Stimulated activated CD8-positive, alpha-beta memory T cell treated with anti-CD3 and anti-CD28 coated beads, Interleukin-4, amount 100 ng/mL, for 1 hour (primary cell): Measurements from ENCODE around the gene AIFM3.
"Not testable (repeated sequence)": the region's sequence is repeated elsewhere in the genome, so short reads cannot be mapped to it uniquely, and the experiment has no call there.

Experiments used
- DNase-seq, 2 donors: peaks; one replicate each; pipeline ENCODE4 v3.0.0-alpha.2; 2020; ENCODE audit warnings: low read depth in 2 of 2, low spot score in 1 of 2

Gene AIFM3

DNA sequence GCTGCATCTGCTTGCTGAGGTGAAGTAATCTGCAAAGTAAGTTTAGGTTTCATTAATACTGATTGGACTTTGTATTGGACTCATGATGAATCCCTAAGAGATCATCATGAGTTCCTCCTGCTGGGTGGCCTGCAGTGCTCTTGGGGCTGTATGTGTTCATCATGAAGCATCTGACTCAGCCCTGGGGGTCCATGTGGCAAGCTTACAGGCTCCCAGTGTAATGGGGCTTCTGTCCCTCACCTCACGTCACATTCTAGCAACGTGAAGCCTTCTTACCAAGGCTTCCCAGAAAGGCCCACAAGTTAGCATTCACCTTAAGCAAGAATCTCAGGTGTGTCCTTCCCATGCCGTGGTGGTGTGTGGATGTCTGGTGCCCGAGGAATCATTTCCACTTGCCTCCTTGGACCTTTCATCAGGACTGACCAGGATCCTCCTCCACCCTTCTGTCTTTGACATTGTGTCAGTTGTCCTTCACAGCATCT lies 26.1 kb upstream of the AIFM3 start:
- DNase-seq, result no peak

- DNase-seq, result not testable (repeated sequence)
Measured at GRCh38 chr22:20942203-20942902, 24.7 kb upstream of the AIFM3 start.

DNA sequence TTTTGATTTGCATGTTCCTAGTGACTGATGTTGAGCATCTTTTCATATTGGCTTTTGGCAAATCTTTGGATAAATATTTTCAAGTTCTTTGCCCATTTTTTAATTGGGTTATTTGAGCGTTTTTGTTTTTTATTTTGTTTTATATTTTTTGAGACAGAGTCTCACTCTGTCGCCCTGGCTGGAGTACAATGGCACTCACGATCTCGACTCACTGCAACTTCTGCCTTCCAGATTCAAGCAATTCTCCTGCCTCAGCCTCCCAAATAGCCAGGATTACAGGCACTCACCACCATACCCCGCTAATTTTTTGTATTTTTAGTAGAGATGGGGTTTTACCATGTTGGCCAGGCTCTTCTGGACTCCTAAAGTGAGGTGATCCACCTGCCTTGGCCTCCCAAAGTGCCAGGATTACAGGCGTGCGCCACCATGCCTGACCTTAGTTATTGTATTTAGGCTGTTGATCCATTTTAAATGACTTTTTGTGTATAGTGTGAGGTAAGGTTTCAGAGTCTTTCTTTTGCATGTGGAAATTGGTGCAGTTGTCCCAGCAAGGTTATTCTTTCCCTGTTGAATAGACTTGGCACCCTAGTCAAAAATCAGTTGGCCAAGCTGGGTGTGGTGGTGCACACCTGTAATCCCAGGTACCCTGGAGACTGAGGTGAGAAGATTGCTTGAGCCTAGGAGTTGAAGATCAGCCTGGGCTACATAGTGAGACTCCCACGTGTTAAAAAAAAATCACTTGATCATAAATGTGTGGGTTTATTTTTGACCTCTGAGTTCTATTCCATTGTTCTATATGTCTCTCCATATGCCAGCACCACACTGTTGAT lies 23.7 kb upstream of the AIFM3 start:
- DNase-seq, result no peak

DNA sequence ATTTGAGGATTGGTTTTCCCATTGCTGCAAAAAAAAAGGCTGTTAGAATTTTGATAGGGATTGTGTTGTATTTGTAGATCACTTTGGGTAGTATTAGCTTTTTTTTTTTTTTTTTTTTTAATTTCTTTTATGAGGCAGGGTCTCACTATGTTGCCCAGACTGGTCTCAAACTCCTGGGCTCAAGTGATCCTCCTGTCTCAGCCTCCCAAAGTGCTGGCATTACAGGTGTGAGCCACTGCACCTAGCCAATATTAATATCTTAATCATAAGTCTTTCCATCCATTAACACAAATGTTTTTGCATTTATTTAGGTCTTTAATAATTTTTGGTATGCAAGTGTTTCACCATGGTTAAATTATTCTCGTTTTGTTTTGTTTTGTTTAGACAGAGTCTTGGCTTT lies 23.0 kb upstream of the AIFM3 start:
- DNase-seq, result no peak

DNA sequence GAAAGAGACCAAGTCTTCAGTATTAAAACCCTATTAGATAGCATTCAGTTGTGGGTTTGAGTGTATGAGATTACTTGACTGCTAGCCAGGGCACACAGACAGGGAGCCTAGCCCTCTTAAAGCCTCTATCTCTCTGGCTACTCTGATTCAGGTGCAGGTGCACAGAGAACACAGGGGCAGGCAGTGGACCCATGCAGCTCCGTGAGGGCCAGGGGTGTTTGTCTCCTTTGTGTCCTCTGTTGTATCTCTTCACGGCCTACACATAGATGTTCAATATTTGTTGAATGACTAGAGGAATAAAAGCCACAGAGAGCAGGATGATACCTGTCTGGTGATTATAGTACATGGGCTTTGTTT lies 21.5 kb upstream of the AIFM3 start:
- DNase-seq, result no peak

GRCh38 chr22:20946080-20946986 lies 20.7 kb upstream of the AIFM3 start:
- DNase-seq, result no peak

DNA sequence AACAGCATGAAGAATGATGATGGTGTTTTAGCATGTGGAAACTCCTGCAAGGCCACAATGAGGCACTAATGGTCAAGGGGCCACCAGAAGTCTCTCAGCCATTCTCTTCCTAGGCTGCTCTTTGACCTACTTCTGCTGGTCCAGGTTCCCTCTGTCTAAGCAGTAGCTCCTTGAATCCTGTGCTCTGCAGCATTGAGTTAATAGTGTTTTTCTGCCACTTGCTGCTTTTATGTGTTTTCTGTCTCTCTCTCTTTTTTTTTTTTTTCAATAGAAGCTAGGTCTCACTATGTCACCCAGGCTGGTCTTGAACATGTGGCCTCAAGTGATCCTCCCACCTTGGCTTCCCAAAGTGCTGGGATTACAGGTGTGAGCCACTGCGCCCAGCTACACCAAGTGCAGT lies 20.1 kb upstream of the AIFM3 start:
- DNase-seq, result no peak

DNA sequence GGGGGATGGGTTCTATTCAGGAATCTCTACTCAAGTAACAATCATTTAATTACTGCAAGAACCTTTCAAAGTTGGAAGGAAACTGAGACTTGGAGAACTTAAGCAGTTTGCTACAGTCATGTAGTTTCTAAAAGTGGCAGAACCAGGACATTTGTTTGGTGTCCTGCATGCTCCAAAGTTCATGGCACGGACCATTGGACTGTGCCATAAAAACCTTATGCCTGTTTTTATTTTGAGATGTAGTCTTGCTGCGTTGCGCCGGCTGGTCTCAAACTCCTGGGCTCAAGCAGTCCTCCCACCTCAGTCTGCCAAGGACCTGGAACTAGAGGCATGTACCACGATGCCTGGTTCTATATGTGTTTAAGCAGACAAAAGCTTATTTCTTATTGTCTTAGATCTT lies 18.6 kb upstream of the AIFM3 start:
- DNase-seq, result no peak

- DNase-seq, result no peak
Measured at GRCh38 chr22:20948989-20949388, 18.1 kb upstream of the AIFM3 start.

- DNase-seq, result no peak
Measured at GRCh38 chr22:20949698-20950183, 17.3 kb upstream of the AIFM3 start.

DNA sequence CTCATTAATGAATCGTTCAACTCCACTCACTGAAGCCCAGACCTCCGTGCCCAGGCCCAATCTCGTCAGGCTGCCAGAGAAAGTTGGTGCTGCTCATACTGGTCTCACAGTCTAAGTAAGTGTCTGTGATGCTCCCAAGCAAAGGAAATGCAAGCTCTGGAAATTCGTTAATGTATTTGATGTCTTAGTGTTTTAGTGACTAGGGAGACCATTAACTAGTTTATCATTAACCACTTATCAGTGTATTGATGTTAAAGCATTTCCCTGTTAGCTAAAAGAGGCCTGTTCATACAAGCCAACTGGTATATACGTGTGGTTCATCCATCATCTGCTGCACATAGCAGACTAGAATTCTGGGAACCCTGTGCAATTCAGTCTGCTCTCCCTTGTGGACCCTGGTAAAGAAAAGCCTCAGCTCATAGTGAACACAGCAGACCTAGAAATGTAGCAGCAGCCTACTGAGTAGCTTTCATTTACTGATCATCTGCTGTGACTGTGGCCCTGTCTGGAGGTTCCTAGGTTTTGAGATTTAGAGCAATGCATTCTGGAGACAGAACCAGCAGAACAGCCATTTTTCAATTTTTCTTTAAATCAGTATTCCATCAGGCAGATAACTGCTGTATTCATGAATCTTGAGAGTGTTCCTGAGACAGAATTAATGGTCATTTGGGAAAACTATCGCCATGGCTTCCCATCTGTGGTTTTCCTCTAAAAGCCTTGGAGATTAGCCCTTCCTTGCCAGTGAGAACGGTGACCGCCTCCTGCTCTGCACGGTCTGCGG lies 15.7 kb upstream of the AIFM3 start:
- no peak for DNase-seq

DNA sequence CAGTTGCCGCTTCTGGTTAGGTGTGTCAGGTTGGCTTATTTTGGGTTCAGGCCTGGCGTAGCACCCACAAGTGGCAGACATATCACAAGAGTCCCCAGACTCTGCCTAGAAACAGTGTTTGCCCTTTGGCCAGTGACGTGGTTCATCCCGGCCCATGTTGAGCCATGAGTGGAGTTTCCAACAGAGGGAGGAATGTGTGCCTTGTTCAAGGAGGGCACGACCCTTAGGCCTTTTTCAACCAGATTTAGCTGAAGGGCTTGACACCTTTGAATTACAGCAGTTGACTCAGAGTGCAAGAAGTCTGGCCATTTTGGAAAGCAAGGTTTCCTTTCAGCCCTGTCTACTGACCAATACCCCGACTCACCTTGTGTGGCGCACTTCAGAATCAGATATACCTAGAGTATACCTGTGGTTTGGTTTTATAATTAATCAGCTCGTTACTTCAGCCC lies 15.1 kb upstream of the AIFM3 start:
- DNase-seq, result no peak

GRCh38 chr22:20952544-20953341 lies 14.3 kb upstream of the AIFM3 start:
- DNase-seq, result no peak

GRCh38 chr22:20953342-20953608 lies 13.8 kb upstream of the AIFM3 start:
- no peak for DNase-seq

GRCh38 chr22:20953668-20954500 lies 13.2 kb upstream of the AIFM3 start:
- no peak for DNase-seq

DNA sequence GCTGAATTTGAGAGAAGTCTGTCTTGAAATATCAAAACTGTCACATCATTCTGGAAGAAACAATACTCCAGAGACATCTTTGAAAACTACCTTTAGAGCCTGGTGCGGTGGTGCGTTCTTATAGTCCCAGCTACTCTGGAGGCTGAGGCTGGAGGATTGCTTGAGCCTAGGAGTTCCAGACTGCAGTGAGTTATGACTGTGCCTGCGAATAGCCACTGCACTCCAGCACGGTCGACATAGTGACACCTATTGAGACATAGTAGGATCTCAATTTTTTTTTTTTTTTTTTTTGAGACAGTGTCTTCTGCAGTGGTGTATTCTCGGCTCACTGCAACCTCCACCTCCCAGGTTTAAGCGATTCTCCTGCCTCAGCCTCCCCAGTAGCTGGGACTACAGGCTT lies 11.5 kb upstream of the AIFM3 start:
- DNase-seq, result no peak

DNA sequence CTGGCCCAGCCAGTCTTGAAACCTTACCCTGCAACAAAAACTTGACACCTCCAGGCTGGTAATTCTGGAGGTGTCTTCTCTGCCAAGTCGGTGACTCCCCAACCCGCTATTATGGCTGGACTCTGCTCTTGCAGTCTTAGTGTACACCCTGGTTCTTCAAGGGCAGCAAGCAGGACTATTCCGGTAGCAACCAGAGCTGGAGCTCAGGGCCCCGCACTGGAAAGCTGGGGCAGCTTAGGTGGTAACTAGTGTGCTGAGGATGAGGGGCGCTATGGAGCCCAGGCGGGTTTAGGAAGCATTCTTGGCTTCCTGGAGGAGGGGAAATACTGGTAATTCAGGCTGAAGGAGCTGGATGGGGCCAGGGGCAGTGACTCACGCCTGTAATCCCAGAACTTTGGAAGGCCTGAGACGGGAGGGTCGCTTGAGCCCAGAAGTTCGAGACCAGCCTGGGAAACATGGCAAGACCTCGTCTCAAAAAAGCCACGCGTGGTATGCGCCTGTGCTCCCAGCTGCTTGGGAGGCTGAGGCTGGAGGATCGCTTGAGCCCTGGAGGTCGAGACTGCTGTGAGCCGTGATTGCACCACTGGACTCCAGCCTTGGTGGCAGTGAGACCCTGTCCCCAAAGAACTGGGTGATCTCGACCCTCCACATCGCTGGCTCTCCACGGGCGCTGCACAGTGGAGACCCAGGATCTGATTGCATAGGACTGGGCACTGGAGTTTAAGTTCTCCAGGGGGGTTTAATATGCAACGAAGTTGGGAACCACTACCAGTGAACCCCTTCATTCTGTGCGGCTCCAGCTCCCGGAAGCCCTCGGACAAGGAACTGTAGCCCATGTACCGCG lies 10.6 kb upstream of the AIFM3 start:
- no peak for DNase-seq

DNA sequence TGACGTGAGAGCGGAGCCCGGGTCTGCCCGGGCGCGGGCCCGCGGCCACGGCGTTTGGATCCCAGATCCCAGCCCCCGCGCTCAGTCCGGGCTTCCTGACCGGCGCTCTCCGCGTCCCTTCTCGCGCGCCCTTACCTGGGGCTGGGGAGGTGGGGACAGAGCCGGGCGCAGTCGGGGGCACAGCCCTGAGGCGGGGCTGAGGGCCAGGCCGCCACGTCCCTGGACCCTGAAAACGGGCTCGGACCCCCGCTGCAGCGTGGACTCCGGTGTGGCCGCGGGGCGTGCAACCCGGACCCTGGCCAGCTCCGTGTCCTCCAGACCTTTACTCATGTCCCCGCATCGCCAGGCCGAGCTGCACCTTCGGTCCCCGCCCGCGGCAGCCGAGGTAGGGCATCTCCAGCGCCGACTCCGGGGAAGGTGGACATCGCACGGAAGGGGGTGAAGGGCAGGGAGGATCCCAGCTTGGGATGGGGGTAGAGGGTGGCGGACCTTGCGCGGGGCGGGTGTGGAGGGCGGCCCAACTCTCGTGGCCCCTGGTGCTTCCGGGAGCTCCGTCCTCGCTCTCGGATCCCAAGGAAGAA lies 9.9 kb upstream of the AIFM3 start:
- no peak for DNase-seq
